ENCODE data around the gene PNCK.

The PNCK gene

GRCh38 chrX:153626863-153627674 lies 46.5 kb downstream of the PNCK start:
- DNase-seq = no peak

GRCh38 chrX:153626025-153626633 lies 47.5 kb downstream of the PNCK start:
- no peak for DNase-seq

GRCh38 chrX:153625271-153626024 lies 48.2 kb downstream of the PNCK start:
- DNase-seq = no peak

GRCh38 chrX:153624196-153625091 lies 49.2 kb downstream of the PNCK start:
- DNase-seq = no peak

- no peak for DNase-seq
Observed at GRCh38 chrX:153623310-153624029, 50.1 kb downstream of the PNCK start.

- no peak for DNase-seq
Observed at GRCh38 chrX:153622661-153623309, 50.8 kb downstream of the PNCK start.

- DNase-seq = no peak
Observed at GRCh38 chrX:153621949-153622598, 51.5 kb downstream of the PNCK start.

GRCh38 chrX:153620576-153620975 lies 53.0 kb downstream of the PNCK start:
- no peak for DNase-seq

Data from NCI-H2081 (cell line).